HG03025 (cell line): ENCODE results near the gene NUDT22.

Experiments
- ATAC-seq: cut with Tn5 transposase; IDR thresholded peaks from one replicate; pipeline ENCODE4 v1.9.1; 2021; ENCODE audit warnings: mild to moderate bottlenecking, moderate library complexity; ENCODE audit not compliant: unreplicated experiment, low FRiP score

Gene NUDT22

GRCh38 chr11:64268025-64268892 lies 42.2 kb downstream of the NUDT22 start:
- ATAC-seq = no peak

- ATAC-seq = peak; percentile 5
These were observed 42.9 kb downstream of the NUDT22 start for GRCh38 chr11:64268893-64269539.

GRCh38 chr11:64269540-64270220 lies 43.6 kb downstream of the NUDT22 start:
- peak; percentile 70 for ATAC-seq

- ATAC-seq = no peak
These were observed 49.1 kb downstream of the NUDT22 start for GRCh38 chr11:64275031-64275800.

GRCh38 chr11:64275841-64276240 lies 49.8 kb downstream of the NUDT22 start:
- ATAC-seq = no peak

GRCh38 chr11:64276653-64277431 lies 50.8 kb downstream of the NUDT22 start:
- ATAC-seq = no peak

- no peak for ATAC-seq
These were observed 52.6 kb downstream of the NUDT22 start for GRCh38 chr11:64278576-64279190.
